DMS114 treated with DMSO at 0.1 percent for 48 hours (cell line): Measurements from ENCODE around the gene MBD3L4.
"Not testable (repeated sequence)": the region's sequence is repeated elsewhere in the genome, so short reads cannot be mapped to it uniquely, and the experiment has no call there.

ENCODE experiments used
- DNase-seq: peaks from one replicate; lab custom pipeline; 2025; ENCODE audit not compliant: unreplicated experiment; lab: John Stamatoyannopoulos, UW

The MBD3L4 gene

GRCh38 chr19:7051421-7051820 lies 11.4 kb upstream of the MBD3L4 start:
- DNase-seq = not testable (repeated sequence)

GRCh38 chr19:7049021-7049420 lies 9.0 kb upstream of the MBD3L4 start, which contains the start of gene MBD3L2:
MBD3L2 (plus strand) TSS chr19:7049321; CDS start chr19:7049374, 53 bp downstream.
- DNase-seq = not testable (repeated sequence)

GRCh38 chr19:7041563-7041962 lies 1.6 kb upstream of the MBD3L4 start:
- not testable (repeated sequence) for DNase-seq

GRCh38 chr19:7030278-7030677 lies 9.7 kb downstream of the MBD3L4 start, which contains the start of gene MBD3L5:
MBD3L5 (plus strand) TSS chr19:7030578; CDS start chr19:7030612, 34 bp downstream.
- not testable (repeated sequence) for DNase-seq

DNA sequence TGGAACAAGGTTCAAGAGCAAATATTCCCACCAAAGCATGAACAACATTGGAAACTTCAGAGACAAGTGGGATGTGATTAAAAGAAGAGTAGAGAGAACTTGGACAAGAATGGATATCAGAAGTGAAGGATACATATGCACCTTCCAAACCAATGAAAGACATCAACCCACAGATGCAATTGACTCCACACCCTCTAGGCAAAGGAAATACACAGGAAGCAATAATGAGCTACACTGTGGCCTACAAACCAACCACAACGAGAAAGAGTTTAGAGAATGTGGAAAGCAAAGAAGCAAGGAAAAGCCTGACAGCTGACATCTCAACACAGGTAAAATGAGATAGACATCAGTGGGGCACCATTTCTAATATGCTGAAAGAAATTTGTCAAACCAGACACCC lies 11.2 kb downstream of the MBD3L4 start:
- DNase-seq = not testable (repeated sequence)

GRCh38 chr19:7021331-7021730 lies 18.6 kb downstream of the MBD3L4 start, which contains the start of gene MBD3L2B:
MBD3L2B (minus strand) TSS chr19:7021431; CDS start chr19:7021397, 34 bp downstream.
- DNase-seq = not testable (repeated sequence)

GRCh38 chr19:7018828-7019227 lies 21.2 kb downstream of the MBD3L4 start:
- DNase-seq = no peak

- DNase-seq = no peak
These were observed 26.3 kb downstream of the MBD3L4 start for GRCh38 chr19:7013678-7014077.

- DNase-seq = no peak
These were observed 29.0 kb downstream of the MBD3L4 start for GRCh38 chr19:7010722-7011593.

DNA sequence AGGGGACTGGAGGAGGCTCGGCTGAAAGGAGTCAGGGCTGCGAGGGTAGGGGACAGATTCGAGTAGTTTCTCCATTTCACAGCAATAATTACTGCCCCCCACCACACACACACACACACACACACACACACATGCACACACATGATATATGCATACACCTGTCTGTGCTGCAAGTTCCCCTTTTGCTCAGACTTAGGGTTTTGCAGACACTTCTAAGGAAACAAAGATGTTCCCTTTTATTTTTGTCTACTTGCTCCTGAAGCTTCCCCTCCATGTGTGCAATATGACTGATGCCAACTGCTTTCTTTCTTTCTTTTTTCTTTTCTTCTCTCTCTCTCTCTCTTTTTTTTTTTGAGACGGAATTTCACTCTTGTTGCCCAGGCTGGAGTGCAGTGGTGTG lies 32.1 kb downstream of the MBD3L4 start:
- no peak for DNase-seq

- DNase-seq = no peak
These were observed 33.8 kb downstream of the MBD3L4 start for GRCh38 chr19:7006135-7006704.

- peak; percentile 15 for DNase-seq
These were observed 35.6 kb downstream of the MBD3L4 start for GRCh38 chr19:7004313-7004931.

- DNase-seq = no peak
These were observed 39.2 kb downstream of the MBD3L4 start for GRCh38 chr19:7000816-7001215.

DNA sequence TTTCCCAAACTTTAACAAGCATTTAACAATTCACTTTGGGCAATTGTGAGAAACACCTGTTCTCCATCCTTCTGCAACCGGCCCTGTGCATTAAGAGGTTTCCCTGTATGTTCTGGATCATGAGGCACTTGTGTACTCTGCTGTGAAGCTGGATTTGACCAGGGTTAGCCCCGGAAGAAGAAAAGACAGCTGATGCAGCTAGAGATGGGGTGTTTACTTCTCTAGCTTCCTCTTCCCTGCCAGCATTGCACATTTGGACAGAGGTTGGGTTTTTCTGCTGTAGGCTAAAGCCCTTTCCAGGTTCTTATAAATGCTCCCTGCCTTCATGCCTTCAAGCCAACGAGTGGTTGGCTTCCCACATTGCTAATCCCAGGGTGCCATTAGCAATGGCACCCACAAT lies 39.6 kb downstream of the MBD3L4 start:
- DNase-seq = no peak

- DNase-seq = no peak
These were observed 40.0 kb downstream of the MBD3L4 start for GRCh38 chr19:6999933-7000332.

- no peak for DNase-seq
These were observed 42.1 kb downstream of the MBD3L4 start for GRCh38 chr19:6997679-6998445.

DNA sequence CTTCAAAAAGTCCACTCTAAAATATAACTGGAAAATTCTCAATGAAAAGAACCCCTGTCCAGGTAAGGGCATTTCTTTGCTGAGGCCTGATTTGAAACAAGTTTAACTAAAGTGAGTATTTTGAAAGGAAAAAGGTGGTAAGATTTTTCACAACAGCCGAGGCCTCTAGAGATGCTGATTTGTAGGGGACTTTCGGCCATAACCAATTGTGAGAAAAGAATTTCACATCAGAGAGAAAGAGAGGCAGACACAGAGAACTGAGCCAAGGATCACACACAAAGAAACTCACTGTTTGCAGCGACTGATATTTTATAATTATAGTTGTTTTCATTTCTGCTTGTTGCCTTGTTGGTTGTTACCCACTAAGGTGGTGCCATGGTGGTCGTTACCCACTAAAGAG lies 43.2 kb downstream of the MBD3L4 start:
- no peak for DNase-seq

DNA sequence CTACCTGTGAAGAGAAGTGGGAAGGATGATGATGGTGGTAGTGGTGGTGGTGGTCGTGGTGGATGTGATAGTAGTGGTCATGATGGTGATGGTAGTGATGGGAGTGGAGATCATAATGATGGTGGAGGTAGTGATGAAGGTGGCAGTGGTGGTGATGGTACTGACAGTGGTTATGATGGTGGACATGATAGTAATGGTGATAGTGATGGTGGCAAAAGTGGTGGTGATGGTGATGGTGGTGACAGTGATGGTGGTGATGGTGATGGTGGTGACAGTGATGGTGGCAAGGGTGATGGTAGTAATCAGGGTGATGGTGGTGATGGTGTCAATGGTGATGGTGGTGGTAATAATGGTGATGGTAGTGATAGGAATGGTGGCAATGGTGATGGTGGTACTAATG lies 44.9 kb downstream of the MBD3L4 start:
- no peak for DNase-seq

GRCh38 chr19:6988257-6988656 lies 51.7 kb downstream of the MBD3L4 start:
- DNase-seq = no peak

- DNase-seq = no peak
These were observed 52.1 kb downstream of the MBD3L4 start for GRCh38 chr19:6987850-6988249.
